ENCODE measurements around the gene DDC.

The DDC gene

DNA sequence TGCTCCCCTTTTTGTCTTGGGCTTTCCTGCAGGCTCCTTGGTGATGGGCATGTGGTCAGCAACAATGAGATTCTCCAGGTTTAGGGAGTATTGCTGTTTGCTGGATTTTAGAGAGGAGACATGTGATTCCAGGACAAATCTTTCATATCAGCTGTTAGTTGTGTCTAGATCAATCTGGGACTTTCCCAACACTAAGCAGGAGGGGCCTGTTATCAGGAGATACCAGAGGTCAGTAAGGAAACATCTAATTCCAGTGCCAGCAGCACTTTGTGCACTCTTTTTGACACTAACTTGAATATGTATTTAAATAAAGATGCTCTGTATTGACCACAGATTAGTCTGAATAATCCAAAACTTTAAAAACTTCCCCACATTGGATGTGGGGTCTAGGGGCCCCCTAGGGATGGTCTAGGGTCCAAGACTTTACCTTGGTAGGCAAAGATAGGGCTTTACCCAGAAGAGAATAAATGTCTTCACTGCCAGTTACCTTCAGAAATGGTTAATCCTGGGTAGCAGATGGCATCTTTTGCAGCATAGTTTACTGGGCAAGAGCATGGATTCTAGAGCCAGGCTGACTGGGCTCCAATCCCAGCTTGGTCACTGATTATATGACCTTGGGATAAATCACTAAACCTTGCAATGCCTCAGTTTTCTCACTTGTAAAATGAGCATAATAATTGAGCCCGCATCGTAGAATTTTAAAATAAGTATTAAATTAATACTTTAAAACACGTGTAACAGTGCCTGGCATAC is 108.7 kb downstream of the DDC start:
- DNase-seq (ENCODE audit: low spot score): no peak

DNA sequence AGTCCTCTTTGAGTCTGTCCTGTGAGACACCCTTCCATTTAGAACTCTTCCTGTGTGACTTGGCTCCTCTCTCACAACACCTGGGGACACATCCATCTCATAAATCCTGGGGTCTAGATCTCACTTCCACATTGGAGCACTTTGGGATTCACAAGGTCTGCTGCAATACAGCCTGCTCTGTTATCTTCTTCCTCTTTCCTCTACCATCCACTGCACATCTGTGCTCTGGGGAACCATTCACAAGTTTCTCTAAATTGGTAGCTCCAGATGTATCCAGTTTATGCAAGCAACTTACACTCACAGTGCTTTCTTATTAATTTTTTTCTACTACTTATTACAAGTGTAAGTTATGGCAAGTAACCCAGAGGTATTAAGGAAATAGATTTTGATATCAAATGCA is 109.5 kb downstream of the DDC start:
- no peak for DNase-seq (ENCODE audit: low spot score)

DNA sequence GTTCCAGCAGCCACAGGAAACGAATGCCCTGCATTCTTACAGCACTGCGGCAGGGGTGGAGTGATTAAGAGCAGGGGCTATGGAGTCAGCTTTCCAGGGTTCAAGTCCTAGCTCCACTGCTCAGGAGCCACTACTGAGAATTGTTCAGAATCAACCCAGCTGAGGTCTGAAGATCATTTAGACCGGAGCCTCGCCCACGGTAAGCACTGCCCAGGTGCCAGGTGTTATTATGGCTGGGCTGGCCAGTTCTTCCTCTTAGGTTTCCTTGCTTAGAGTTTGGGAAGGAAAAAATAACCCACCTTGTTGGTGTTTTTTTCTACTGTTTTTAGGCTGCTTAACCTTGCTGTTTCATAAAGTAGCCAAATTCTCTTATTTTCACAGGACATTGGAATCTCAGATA is 110.2 kb downstream of the DDC start:
- no peak for DNase-seq (ENCODE audit: low spot score)

DNA sequence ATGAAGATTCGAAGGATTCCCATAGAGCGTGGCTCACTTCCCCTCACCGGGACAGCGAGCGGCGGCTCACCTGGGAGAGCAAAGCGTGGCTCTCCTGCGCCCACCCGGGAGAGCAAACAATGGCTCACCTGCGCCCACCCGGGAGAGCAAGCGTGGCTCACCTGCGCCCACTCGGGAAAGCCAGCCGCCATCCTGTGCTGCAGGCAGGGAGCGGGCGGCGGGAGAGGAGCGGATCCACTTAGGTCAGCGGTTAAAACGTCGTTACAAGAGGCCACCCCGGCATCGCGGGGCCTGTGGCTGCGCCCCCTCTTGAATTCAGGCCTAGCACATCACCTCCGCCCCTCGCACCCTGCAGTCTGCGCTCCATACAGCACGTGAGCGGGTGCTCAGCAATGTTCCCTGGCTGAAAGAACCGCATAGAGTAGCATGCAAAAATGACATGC is 114.6 kb downstream of the DDC start:
- peak; percentile 34 for DNase-seq (ENCODE audit: low spot score)

DNA sequence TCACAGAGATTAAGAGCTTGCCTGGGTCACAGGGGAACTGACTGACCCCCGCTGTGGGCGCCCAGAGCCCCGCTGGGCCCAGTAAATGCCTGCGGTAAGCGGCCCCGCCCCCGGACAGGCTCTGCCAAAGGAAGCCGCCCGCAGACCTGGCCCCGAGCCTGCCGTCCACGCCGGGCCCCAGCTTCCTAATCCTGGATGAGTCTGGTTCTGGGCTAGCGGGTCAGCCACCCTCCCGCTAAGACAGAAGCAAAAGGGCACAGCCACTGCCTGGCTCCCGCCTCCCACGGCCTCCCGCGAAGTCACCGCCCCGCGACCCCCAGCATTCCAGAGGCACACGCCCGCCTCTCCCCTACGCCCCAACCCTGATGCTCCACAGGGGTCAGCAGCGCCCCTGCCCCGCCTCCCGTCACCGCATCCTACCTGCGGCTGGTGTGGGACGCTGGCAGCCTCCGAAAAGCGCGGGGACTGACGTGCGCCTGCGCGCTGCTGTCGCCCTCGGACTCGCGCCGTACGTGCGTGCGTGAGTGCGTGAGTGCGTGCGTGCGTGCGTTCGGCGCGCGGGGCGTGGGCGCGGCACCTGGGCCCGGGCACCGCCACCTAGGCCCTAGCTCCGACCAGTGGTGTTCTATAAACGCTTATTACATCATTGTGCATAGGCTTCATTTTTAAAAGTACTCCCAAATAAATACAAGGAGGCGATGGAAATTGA is 115.2 kb downstream of the DDC start, which contains the start of gene FIGNL1:
Gene FIGNL1, minus strand, starts transcription at position 470 of the 709 bp plus-strand sequence. CDS start 3,063 bp downstream, outside the sequence.
- DNase-seq (ENCODE audit: low spot score): peak; percentile 71

DNA sequence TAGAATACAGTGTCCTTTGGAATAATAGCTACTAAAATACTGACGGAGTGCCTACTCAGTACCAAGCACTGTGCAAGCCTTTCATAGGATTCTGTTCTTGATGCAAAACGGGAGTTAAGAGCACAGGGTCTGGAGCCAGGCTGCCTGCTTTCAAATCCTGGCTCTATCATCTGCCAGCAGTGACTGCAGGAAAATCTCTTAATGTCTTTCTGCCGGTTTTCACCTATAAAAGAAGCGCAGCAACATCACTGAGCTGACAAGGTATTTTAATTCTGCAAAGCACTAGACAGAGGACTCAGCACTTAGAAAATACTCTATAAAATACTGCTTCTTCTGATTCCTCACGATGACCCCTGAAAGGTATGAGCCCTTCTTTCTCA is 115.7 kb downstream of the DDC start:
- DNase-seq (ENCODE audit: low spot score): no peak

DNA sequence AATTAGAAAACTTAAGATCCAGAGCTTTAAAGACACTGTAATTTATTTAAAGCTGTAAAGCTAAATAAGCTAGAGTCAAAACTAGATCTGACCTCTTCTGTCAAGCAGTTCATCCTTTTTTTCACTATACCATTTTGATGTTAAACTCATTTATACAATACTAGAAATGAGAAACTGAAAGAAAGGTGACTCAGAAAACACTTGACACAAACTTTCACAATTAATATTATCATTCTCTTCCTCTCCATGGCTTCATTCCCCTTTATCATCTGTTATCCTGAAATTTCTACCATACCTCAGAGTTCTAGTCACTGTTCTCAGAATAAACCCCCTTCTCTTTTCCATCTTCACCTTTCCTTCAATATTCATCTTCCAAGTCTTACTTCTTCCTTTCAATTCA is 116.4 kb downstream of the DDC start:
- DNase-seq (ENCODE audit: low spot score): no peak

DNA sequence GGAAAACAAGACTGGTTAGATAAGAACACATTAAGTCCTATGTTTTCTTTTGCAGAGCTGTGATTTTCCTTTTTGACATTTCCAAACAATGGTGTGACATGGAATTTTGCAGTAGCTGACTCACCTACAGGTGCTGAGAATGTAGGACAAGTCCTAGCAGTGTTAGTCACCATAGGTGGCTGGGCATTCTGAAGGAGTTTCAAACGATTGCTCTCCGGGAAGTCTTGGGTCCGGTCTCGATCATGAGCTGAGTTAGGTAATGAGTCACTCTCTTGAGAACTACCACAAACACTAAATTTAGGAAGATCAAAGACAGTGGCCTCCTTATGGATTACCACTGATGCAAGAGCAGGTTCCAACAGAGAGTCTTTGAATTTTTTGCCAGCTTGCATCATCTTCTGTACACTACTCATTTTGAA is 118.7 kb downstream of the DDC start:
- DNase-seq (ENCODE audit: low spot score): no peak

DNA sequence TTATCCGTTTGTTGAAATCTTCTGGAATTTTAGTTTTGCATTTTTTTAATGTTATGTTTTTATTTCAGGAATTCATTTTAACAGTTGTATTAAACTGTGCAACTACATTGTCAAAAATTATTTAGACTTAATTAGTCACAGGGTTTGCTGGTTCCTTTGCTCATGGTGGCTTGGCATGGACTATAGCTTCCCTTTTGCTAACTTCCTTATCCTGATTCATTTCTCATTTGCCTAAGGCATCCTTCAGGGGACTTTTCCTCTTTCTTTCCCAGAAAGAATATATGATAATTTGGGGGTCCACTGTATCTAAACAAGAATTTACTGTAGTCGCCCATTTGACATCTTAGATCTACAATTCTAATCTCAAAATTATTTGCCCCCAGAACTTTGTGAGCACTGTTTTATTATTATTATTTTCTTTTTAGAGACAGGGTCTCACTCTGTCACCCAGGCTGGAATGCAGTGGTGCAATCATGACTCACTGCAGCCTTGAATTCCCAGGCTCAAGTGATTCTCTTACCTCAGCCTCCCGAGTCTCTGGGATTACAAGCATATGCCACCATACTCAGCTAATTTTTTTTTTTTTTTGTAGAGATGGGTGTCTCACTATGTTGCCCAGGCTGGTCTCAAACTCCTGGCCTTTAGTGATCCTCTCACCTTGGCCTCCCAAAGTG is 128.9 kb downstream of the DDC start:
- DNase-seq (ENCODE audit: low spot score): no peak

DNA sequence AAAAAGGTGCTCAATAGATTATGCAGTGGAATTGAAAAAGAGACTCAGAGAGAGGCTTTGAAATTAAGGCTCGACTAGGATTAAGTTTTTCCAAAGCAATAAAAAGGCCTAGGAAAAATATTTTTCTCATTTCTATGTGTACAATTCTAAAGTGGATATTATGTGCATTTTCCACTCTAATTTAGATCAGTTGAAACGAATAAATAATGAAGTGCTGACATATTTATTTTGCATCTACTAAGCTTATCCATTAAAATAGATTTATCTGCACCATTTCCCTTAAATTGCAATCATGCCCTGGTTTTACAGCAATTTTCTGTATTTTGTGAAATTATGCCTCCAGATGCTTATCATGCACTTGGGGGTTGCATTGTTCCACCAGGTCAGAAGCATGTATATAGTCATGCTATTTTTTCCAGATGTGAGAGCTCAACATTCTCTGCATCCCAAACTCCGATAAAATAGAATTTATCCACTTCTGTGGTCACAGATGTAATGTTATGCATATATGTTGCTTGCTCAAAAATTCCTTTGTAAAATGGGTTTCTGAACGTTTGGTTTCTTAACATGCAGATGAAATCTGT is 133.4 kb downstream of the DDC start:
- DNase-seq (ENCODE audit: low spot score): no peak

DNA sequence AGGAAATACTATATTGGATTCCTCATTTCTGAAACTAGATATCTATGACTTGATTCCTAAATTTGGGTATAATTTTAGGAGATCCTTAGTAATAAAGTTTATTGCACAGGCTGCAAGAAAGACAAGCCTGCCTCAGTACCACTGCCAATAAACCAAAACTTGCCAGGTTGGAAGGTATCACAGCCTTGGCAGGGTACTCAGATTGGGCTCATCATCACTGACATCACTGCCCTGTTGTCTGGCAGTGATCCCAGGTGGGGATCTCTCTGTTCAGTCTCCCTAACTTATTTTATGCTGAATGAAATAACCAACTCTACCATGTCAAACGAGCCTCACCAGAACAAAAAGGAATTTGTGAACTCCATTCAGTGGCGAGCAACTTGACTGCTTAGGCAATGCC is 133.9 kb downstream of the DDC start:
- no peak for DNase-seq (ENCODE audit: low spot score)

DNA sequence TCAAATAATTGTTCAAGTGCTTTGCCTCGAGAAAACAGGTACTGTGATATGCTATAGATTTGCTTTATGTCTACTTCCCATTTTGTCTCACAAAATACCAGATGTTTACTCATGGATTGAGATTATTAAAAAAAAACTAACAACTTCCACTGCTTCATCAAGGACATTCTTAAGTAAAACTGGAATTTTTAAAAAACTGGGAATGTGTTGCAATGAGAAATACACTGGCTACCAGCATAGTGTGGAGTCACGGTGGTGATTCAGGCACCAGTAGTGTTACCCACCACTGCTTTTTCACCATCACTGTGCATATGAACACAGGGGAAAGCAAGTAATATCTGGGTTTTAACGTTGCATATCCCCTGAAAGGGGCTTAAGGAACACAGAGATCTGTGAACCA is 136.3 kb downstream of the DDC start:
- no peak for DNase-seq (ENCODE audit: low spot score)

DNA sequence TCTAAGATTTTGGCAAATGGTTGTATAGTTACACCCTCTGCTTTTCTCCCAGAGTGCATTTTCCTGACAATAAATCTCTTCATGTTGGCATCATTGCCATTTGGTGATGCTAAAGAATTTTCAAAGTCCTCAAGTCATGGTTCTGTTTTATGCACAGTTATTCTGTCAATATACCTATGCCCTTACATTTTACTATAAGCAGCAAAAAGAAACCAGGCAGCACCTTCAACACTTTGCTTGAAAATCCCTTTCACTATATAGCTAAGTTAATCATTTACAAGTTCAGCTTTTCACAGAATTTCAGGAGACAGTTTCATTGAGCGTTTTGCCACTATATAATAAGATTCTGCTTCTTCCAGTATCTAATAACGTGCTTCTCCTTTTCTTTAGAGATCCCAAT is 137.7 kb downstream of the DDC start:
- DNase-seq (ENCODE audit: low spot score): no peak

DNA sequence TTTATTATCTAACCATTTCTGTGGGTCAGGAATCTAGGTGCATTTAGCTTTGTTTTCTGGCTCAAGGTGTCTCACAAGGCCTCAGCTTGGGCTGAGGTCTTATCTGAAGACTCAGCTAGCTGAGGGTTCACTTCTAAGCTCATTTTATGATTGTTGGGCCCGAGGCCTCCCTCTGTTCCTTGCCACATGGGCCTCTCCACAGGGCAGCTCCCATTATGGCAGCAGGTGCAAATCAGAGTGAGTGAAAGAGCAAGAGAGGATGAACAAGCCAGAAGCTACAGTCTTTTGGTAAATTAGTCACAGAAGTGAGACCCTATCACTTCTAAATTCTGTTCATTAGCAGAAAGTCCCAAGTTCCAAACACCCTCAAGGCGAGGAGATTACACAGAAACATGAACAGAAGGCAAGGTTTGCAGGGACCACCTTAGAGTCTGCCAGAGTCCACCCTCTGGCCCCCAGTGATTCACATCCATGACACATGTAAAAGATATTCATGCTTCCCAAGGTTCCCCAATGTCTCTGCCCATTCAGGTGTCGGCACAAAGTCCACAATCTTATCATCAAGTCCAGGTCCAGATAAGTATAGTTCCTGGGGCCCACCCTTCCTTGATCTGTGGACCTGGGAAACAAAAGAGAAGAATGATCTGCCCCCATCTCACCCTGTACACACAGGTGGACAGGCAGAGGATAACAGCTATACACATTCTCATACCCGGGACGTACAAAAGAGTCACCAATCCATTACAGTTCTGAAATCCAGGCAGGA is 138.7 kb downstream of the DDC start:
- no peak for DNase-seq (ENCODE audit: low spot score)

DNA sequence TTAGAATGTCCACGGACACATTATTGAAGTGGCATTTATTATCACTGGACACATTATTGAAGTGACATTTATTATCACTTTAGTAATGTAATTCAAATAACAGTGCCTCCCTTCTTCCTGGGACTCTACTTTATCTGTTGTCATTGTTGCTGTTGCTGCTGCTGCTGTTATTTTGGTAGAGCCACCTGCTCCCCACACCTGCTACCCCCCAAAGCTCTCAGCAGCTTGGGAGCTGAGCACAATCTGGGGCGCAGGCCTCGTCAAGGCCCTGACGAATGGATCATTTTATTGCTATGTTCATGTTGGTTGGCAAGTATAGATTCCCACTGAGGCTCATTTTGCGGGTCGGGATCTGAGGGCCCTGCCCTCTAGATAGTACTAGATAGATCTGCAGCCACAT is 139.9 kb downstream of the DDC start:
- no peak for DNase-seq (ENCODE audit: low spot score)

DNA sequence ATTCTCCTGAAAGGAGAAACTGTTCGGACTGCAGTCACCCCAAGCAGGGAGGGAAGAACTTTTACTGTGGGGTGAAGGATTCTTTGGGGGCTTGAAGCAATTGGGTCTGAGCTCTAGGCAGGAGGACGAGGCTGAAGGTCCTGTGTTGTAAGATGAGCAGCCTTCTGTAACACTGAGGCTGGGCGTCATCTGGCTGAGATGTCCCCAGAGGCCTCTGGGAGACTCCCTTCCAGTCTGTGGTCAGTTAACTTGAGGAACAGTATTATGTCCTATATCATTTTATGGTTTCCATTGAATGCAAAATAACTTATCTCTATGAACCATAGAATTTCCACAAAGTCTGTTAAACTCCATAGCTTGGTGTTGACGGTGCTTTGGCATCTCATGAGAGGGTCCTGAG is 141.3 kb downstream of the DDC start:
- no peak for DNase-seq (ENCODE audit: low spot score)

DNA sequence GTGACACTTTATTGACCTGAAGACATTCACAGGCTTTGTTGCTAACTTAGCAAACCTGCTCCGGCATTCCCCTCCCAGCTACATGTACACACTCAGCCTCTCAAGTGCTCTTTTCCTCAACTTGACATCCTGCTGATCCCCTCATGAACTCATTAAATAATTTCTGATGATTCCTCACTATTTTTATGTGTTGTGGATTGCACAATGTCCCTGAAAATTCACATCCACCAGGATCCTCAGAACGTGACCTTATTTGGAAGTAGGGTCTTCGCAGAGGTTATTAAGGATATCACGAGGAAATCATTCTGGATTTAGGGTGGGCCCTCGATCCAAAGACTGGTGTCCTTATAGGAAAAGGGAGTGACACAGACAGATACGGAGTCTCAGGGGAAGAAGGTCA is 142.3 kb downstream of the DDC start:
- DNase-seq (ENCODE audit: low spot score): no peak

DNA sequence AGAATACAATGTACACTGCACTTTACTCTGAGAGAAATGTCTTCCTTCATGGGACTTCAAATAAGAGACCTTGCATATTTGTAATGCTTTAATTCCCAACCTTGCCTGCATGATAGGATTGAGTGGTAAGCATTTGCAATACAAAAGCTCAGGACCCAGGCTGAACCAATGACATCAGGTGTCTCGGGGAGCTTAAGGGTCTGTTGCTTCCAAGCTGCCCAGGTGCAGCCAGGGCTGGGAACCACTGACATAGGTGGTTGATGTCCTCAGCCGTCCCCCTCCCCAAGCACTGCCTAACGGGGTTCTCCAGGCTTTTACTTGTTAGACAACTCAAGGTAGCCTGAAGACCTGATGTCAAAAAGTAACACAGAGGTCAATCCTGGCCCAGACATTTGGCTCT is 144.2 kb downstream of the DDC start:
- no peak for DNase-seq (ENCODE audit: low spot score)

DNA sequence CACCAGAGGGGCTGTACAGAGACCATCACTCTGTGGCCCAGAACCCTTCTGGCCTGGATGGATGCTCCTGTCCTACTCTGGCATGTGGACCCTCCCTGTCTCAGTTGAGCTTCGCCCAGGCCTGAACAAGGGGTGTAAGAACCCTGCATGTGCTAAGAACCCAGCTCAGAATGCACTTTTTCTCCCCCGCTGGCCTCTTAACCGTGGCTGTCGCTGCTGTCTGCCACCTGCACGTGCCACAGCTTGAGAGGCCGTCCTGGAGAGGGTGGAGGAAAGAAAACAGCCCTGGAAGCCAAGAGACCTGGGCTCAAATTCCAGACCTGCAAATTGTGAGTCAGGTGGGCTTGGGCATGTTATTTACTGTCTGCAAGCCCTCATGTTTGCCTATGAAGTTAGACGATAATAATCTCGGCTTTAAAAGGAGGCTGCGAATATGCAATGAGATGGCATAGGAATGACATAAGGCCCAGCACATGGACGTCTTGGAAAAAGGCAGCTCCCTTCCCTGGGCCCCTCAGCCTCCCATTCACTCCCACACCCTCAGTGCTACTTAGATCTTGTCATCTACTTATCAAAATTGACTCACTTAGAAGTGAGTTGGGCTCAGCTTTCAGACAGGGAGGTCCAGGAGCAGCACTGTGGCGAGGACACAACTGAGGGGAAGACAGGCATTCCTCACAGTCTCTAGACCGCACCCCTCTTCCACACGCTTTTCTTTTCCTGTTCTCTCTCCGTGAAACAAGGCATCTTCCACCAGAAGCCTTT is 146.5 kb downstream of the DDC start:
- DNase-seq (ENCODE audit: low spot score): no peak

DNA sequence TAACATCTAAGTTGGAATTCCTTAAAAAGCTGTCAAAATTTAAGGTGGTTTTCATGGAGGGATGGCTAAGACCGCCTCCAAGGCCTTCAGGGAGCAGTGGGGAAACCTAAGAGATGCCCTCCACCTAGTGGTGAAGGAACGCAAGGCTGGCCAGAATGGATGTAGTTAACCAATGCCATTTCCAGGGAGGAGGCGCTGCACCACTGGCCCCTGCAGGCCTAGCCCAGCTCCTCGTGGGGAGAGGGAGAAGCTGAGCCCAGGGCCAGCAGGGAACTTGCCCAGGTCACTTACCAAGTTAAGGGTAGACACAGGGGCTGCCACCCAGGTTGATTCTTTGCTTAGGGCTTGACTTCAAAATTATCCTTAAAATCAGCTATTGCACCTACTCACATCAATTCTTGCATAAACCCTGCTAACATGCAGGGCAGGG is 147.1 kb downstream of the DDC start:
- peak; percentile 42 for DNase-seq (ENCODE audit: low spot score)

DNA sequence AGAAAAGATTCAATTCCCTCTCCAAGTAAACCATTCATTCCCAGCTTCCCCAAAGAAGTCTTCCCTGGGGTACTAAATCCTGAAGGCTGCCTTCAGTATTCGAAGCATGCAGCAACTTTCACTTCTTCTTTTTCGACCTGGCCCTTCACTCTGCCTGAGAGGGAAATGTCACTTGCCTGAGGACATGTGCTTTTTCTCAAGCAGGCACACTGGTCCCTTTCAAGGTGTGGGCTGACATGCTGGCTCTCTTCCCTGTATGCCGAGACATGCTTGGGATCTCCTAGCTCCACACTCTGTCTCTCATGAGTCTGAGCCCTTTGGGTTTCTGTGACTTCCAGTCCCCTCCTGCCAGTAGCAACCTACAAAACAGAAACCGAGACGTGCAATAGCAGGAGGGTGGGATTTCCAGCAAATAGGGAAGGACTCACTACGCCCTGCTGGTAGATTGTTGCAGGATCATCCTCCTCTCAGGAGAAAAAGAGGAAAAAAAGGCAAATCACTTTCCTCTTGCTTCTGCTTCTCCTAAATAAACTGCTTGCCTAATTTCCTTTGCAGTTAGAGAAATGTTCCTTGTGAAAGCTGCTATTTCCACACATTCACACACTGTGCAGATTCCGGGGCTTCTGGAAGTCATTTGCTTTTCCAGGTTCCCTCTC is 148.6 kb downstream of the DDC start:
- DNase-seq (ENCODE audit: low spot score): no peak

All from HuH-7.5 (cell line).